LNCaP clone FGC (cell line): ENCODE results near the gene ANGPTL1.
"Not testable (repeated sequence)": the region's sequence is repeated elsewhere in the genome, so short reads cannot be mapped to it uniquely, and the experiment has no call there.

Experiments used
- DNase-seq: peaks from one replicate; pipeline ENCODE4 v3.0.0-alpha.2; 2011; ENCODE audit warnings: low read depth
- H3K4me3 ChIP-seq: 2 replicates; pipeline ENCODE4 v1.5.1; 2011; ENCODE audit warnings: mild to moderate bottlenecking, low read depth, low read length, control low read depth
- CTCF ChIP-seq: IDR thresholded peaks from 2 replicates; pipeline ENCODE4 v1.5.1; 2012; ENCODE audit warnings: mild to moderate bottlenecking; ENCODE audit not compliant: control insufficient read depth, insufficient read depth; ENCODE audit errors: extremely low read depth

ANGPTL1 gene

GRCh38 chr1:178849918-178850317 lies 21.0 kb downstream of the ANGPTL1 start:
- DNase-seq = no peak
- TF ChIP-seq CTCF = no peak
- no peak overlapping the region for H3K4me3 ChIP-seq

GRCh38 chr1:178847919-178848318 lies 23.0 kb downstream of the ANGPTL1 start:
- DNase-seq, H3K4me3 ChIP-seq: not testable (repeated sequence)

- no peak for TF ChIP-seq CTCF
- H3K4me3 ChIP-seq = no peak overlapping the region
- no peak for DNase-seq
Measured at GRCh38 chr1:178847396-178847849, 23.5 kb downstream of the ANGPTL1 start.

- no peak overlapping the region for H3K4me3 ChIP-seq
- no peak for TF ChIP-seq CTCF
- DNase-seq = no peak
Measured at GRCh38 chr1:178846306-178846705, 24.6 kb downstream of the ANGPTL1 start.

- no peak for DNase-seq
- no peak for TF ChIP-seq CTCF
- H3K4me3 ChIP-seq = no peak overlapping the region
Measured at GRCh38 chr1:178844436-178844835, 26.4 kb downstream of the ANGPTL1 start.

GRCh38 chr1:178825167-178825566 lies 45.7 kb downstream of the ANGPTL1 start:
- no peak for TF ChIP-seq CTCF
- H3K4me3 ChIP-seq = no peak overlapping the region
- no peak for DNase-seq

GRCh38 chr1:178821134-178821866 lies 49.6 kb downstream of the ANGPTL1 start:
- no peak overlapping the region for H3K4me3 ChIP-seq
- no peak for TF ChIP-seq CTCF
- DNase-seq = no peak
